SK-N-MC (cell line): ENCODE data around the gene XXYLT1.
"Not testable (repeated sequence)": the region's sequence is repeated elsewhere in the genome, so short reads cannot be mapped to it uniquely, and the experiment has no call there.

ENCODE experiments used
- DNase-seq: peaks from one replicate; pipeline ENCODE4 v3.0.0-alpha.2; 2011; ENCODE audit warnings: low read depth, low spot score
- H3K27ac ChIP-seq: fragments of 200-600 bp; sonication (generic); 2 replicates; pipeline ENCODE4 v1.5.1; 2016; ENCODE audit warnings: mixed run types
- H3K36me3 ChIP-seq: fragments of 200-600 bp; sonication (generic); 2 replicates; pipeline ENCODE4 v1.6.1; 2017; ENCODE audit warnings: antibody characterized with exemption, low read length, mixed read lengths; ENCODE audit not compliant: insufficient read depth
- H3K4me3 ChIP-seq: fragments of 200-600 bp; sonication (generic); 2 replicates; pipeline ENCODE4 v1.5.1; 2016
- H3K9ac ChIP-seq: fragments of 200-600 bp; sonication (generic); 2 replicates; pipeline ENCODE4 v1.8.0; 2017; ENCODE audit warnings: mixed run types, mixed read lengths; ENCODE audit not compliant: insufficient read length
- H3K9me3 ChIP-seq: fragments of 200-600 bp; sonication (generic); 2 replicates; pipeline ENCODE4 v1.6.1; 2017; ENCODE audit warnings: low read depth, mild to moderate bottlenecking, antibody characterized with exemption, low read length, moderate library complexity, mixed read lengths
- EZH2 ChIP-seq: fragments of 200-600 bp; sonication (generic); IDR thresholded peaks from one replicate; pipeline ENCODE4 v1.6.1; 2017; ENCODE audit warnings: antibody characterized with exemption
- FOXP2 ChIP-seq: optimal IDR thresholded peaks from 2 replicates; pipeline ENCODE3; 2011; ENCODE audit warnings: mild to moderate bottlenecking, moderate library complexity; ENCODE audit not compliant: insufficient read depth; ENCODE audit errors: extremely low read length, control extremely low read depth
- POLR2AphosphoS5 ChIP-seq: IDR thresholded peaks from 2 replicates; pipeline ENCODE4 v1.6.1; 2012; ENCODE audit warnings: mild to moderate bottlenecking, low read depth, low read length, borderline replicate concordance

Gene XXYLT1

GRCh38 chr3:195043607-195044339, 227.2 kb downstream of the XXYLT1 start:
- H3K9me3 ChIP-seq = no peaks in the 10 kb centered on the region
- no peaks in the 10 kb centered on the region for H3K36me3 ChIP-seq
- H3K4me3 ChIP-seq = no peak overlapping the region
- TF ChIP-seq POLR2AphosphoS5 (no peak), FOXP2 (no peak), EZH2 (no peak)
- no peak overlapping the region for H3K9ac ChIP-seq
- H3K27ac ChIP-seq = no peak overlapping the region
- DNase-seq = no peak

GRCh38 chr3:195042743-195043606, 228.0 kb downstream of the XXYLT1 start:
- Histone ChIP-seq H3K4me3 (no peak overlapping the region), H3K9me3 (no peaks in the 10 kb centered on the region), H3K9ac (no peak overlapping the region), H3K27ac (no peak overlapping the region), H3K36me3 (no peaks in the 10 kb centered on the region)
- TF ChIP-seq FOXP2 (no peak), POLR2AphosphoS5 (no peak), EZH2 (no peak)
- DNase-seq = no peak

GRCh38 chr3:195041871-195042742, 228.9 kb downstream of the XXYLT1 start:
- H3K36me3 ChIP-seq = no peaks in the 10 kb centered on the region
- no peaks in the 10 kb centered on the region for H3K9me3 ChIP-seq
- TF ChIP-seq FOXP2 = no peak
- no peak for TF ChIP-seq POLR2AphosphoS5
- TF ChIP-seq EZH2 = no peak
- H3K27ac ChIP-seq = no peak overlapping the region
- DNase-seq = no peak
- H3K9ac ChIP-seq = no peak overlapping the region
- no peak overlapping the region for H3K4me3 ChIP-seq

GRCh38 chr3:195040773-195041520, 230.0 kb downstream of the XXYLT1 start:
- Histone ChIP-seq H3K4me3 (no peak overlapping the region), H3K27ac (no peak overlapping the region), H3K9me3 (no peaks in the 10 kb centered on the region), H3K9ac (no peak overlapping the region), H3K36me3 (no peaks in the 10 kb centered on the region)
- no peak for DNase-seq
- TF ChIP-seq FOXP2 = no peak
- TF ChIP-seq EZH2 = no peak
- TF ChIP-seq POLR2AphosphoS5 = no peak

- H3K4me3 ChIP-seq = no peak overlapping the region
- no peak for TF ChIP-seq FOXP2
- no peak overlapping the region for H3K27ac ChIP-seq
- no peaks in the 10 kb centered on the region for H3K36me3 ChIP-seq
- no peak for DNase-seq
- H3K9ac ChIP-seq = no peak overlapping the region
- no peaks in the 10 kb centered on the region for H3K9me3 ChIP-seq
Measured at GRCh38 chr3:195040094-195040493, 230.9 kb downstream of the XXYLT1 start.

GRCh38 chr3:195039180-195039843, 231.6 kb downstream of the XXYLT1 start:
- Histone ChIP-seq H3K27ac (no peak overlapping the region), H3K4me3 (no peak overlapping the region), H3K36me3 (no peaks in the 10 kb centered on the region), H3K9me3 (no peaks in the 10 kb centered on the region), H3K9ac (no peak overlapping the region)
- no peak for DNase-seq
- no peak for TF ChIP-seq EZH2
- TF ChIP-seq FOXP2 = no peak
- TF ChIP-seq POLR2AphosphoS5 = no peak

- no peak overlapping the region for H3K4me3 ChIP-seq
- no peak for DNase-seq
- H3K9me3 ChIP-seq = no peaks in the 10 kb centered on the region
- no peak overlapping the region for H3K9ac ChIP-seq
- no peak overlapping the region for H3K27ac ChIP-seq
- H3K36me3 ChIP-seq = no peaks in the 10 kb centered on the region
- TF ChIP-seq FOXP2 (no peak), POLR2AphosphoS5 (no peak), EZH2 (no peak)
Measured at GRCh38 chr3:195038161-195038560, 232.8 kb downstream of the XXYLT1 start.

GRCh38 chr3:195037586-195037985, 233.4 kb downstream of the XXYLT1 start:
- H3K27ac ChIP-seq, H3K4me3 ChIP-seq, H3K9ac ChIP-seq, H3K9me3 ChIP-seq, H3K36me3 ChIP-seq, DNase-seq: not testable (repeated sequence)
